ENCODE results near the gene KCNMB3.
A peak's percentile ranks its signal among the peaks of the same experiment; 100 is the strongest.
"Not testable (repeated sequence)": the region's sequence is repeated elsewhere in the genome, so short reads cannot be mapped to it uniquely, and the experiment has no call there.

Gene KCNMB3

GRCh38 chr3:179276743-179277142 lies 25.8 kb upstream of the KCNMB3 start:
- Histone ChIP-seq H3F3A (ENCODE audit: insufficient read depth, low read length) (no peaks in the 10 kb centered on the region), H3K9me2 (ENCODE audit: low read depth, low read length) (no peaks in the 10 kb centered on the region), H3K79me2 (ENCODE audit: insufficient read depth, low read length) (no peaks in the 10 kb centered on the region), H3K9ac (ENCODE audit: low read length) (no peak overlapping the region), H4K20me1 (ENCODE audit: insufficient read depth, low read length) (no peaks in the 10 kb centered on the region), H3K36me3 (ENCODE audit: insufficient read depth, low read length) (no peaks in the 10 kb centered on the region), H3K27me3 (ENCODE audit: insufficient read depth, low read length) (no peaks in the 10 kb centered on the region), H3K4me3 (ENCODE audit: low read depth, low read length, poor library complexity, severe bottlenecking) (no peak overlapping the region), H3K27ac (ENCODE audit: low read depth, low read length, poor library complexity, severe bottlenecking) (no peak overlapping the region), H2AFZ (ENCODE audit: low read length) (no peak overlapping the region), H3K9me3 (ENCODE audit: low read length) (no peaks in the 10 kb centered on the region), H3K4me1 (ENCODE audit: insufficient read depth, low read length, severe bottlenecking) (no peaks in the 10 kb centered on the region), H3K4me2 (ENCODE audit: low read length) (no peak overlapping the region)
- no peak for TF ChIP-seq EZH2 (IDR thresholded peaks at IDR 0.05; ENCODE audit: borderline replicate concordance, low read length)
- no peak for TF ChIP-seq CTCF (IDR thresholded peaks at IDR 0.05; ENCODE audit: low read length)

DNA sequence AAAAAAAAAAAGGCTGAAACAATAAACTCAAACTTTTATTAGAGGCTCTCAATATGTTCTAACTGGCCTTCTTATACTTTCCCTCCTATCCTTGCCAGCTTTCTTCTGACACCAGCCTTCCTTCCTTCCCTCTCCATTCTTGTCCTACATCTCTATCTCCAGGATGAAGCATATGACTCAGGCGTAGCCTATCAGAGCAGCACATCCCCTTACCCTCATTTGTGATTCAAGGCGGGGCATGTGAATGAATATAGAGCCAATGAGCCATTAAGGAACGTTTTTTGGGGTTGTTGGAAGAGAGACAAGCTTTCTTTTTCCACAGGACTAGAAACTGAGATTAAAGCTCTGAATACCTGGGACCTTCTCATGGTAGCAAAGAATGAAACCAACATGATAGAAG lies 25.1 kb upstream of the KCNMB3 start:
- Histone ChIP-seq H3K36me3 (ENCODE audit: insufficient read depth, low read length) (no peaks in the 10 kb centered on the region), H3K9me3 (ENCODE audit: low read length) (no peaks in the 10 kb centered on the region), H3K79me2 (ENCODE audit: insufficient read depth, low read length) (no peaks in the 10 kb centered on the region), H2AFZ (ENCODE audit: low read length) (no peak overlapping the region), H3K27me3 (ENCODE audit: insufficient read depth, low read length) (no peaks in the 10 kb centered on the region), H3K4me2 (ENCODE audit: low read length) (no peak overlapping the region), H3K9ac (ENCODE audit: low read length) (no peak overlapping the region), H3F3A (ENCODE audit: insufficient read depth, low read length) (no peaks in the 10 kb centered on the region), H3K4me1 (ENCODE audit: insufficient read depth, low read length, severe bottlenecking) (no peaks in the 10 kb centered on the region), H3K27ac (ENCODE audit: low read depth, low read length, poor library complexity, severe bottlenecking) (no peak overlapping the region), H4K20me1 (ENCODE audit: insufficient read depth, low read length) (no peaks in the 10 kb centered on the region), H3K4me3 (ENCODE audit: low read depth, low read length, poor library complexity, severe bottlenecking) (no peak overlapping the region), H3K9me2 (ENCODE audit: low read depth, low read length) (no peaks in the 10 kb centered on the region)
- TF ChIP-seq EZH2 (IDR thresholded peaks at IDR 0.05; ENCODE audit: borderline replicate concordance, low read length) (no peak), CTCF (IDR thresholded peaks at IDR 0.05; ENCODE audit: low read length) (no peak)

GRCh38 chr3:179274434-179274833 lies 23.5 kb upstream of the KCNMB3 start:
- not testable (repeated sequence) for H3K27ac ChIP-seq (ENCODE audit: low read depth, low read length, poor library complexity, severe bottlenecking); H3K36me3 ChIP-seq (ENCODE audit: insufficient read depth, low read length); H3K4me1 ChIP-seq (ENCODE audit: insufficient read depth, low read length, severe bottlenecking); H3K9me2 ChIP-seq (ENCODE audit: low read depth, low read length); H4K20me1 ChIP-seq (ENCODE audit: insufficient read depth, low read length); H3K9me3 ChIP-seq (ENCODE audit: low read length); H3K4me3 ChIP-seq (ENCODE audit: low read depth, low read length, poor library complexity, severe bottlenecking); H3K27me3 ChIP-seq (ENCODE audit: insufficient read depth, low read length); H3K4me2 ChIP-seq (ENCODE audit: low read length); H3F3A ChIP-seq (ENCODE audit: insufficient read depth, low read length); H2AFZ ChIP-seq (ENCODE audit: low read length); H3K79me2 ChIP-seq (ENCODE audit: insufficient read depth, low read length); H3K9ac ChIP-seq (ENCODE audit: low read length)

GRCh38 chr3:179272385-179272784 lies 21.5 kb upstream of the KCNMB3 start:
- Histone ChIP-seq H3K9ac (ENCODE audit: low read length) (no peak overlapping the region), H2AFZ (ENCODE audit: low read length) (no peak overlapping the region), H3K9me3 (ENCODE audit: low read length) (no peaks in the 10 kb centered on the region), H3K27me3 (ENCODE audit: insufficient read depth, low read length) (no peaks in the 10 kb centered on the region), H3K79me2 (ENCODE audit: insufficient read depth, low read length) (no peaks in the 10 kb centered on the region), H3K27ac (ENCODE audit: low read depth, low read length, poor library complexity, severe bottlenecking) (no peak overlapping the region), H4K20me1 (ENCODE audit: insufficient read depth, low read length) (no peaks in the 10 kb centered on the region), H3K4me2 (ENCODE audit: low read length) (no peak overlapping the region), H3K36me3 (ENCODE audit: insufficient read depth, low read length) (no peaks in the 10 kb centered on the region), H3K4me1 (ENCODE audit: insufficient read depth, low read length, severe bottlenecking) (peaks cover under 1% of the 10 kb centered on the region), H3F3A (ENCODE audit: insufficient read depth, low read length) (no peaks in the 10 kb centered on the region), H3K9me2 (ENCODE audit: low read depth, low read length) (no peaks in the 10 kb centered on the region), H3K4me3 (ENCODE audit: low read depth, low read length, poor library complexity, severe bottlenecking) (no peak overlapping the region)
- TF ChIP-seq CTCF (IDR thresholded peaks at IDR 0.05; ENCODE audit: low read length) = peak; percentile 51
- TF ChIP-seq EZH2 (IDR thresholded peaks at IDR 0.05; ENCODE audit: borderline replicate concordance, low read length) = no peak
